AG09319 (cell line): Measurements from ENCODE around the gene CNOT6L.

ENCODE experiments used
- DNase-seq: peaks from one replicate; pipeline ENCODE4 v3.0.0-alpha.2; 2010; ENCODE audit warnings: low read depth; ENCODE audit errors: extremely low read depth
- TF ChIP-seq, protein P1 (sequence below): IDR thresholded peaks from 2 replicates; pipeline ENCODE4 v1.5.1; 2011; ENCODE audit warnings: low read depth, mild to moderate bottlenecking, inconsistent platforms, low read length, moderate library complexity

Gene CNOT6L

GRCh38 chr4:77854431-77855111 lies 35.4 kb upstream of the CNOT6L start:
- DNase-seq = no peak
- TF ChIP-seq, protein P1, sequence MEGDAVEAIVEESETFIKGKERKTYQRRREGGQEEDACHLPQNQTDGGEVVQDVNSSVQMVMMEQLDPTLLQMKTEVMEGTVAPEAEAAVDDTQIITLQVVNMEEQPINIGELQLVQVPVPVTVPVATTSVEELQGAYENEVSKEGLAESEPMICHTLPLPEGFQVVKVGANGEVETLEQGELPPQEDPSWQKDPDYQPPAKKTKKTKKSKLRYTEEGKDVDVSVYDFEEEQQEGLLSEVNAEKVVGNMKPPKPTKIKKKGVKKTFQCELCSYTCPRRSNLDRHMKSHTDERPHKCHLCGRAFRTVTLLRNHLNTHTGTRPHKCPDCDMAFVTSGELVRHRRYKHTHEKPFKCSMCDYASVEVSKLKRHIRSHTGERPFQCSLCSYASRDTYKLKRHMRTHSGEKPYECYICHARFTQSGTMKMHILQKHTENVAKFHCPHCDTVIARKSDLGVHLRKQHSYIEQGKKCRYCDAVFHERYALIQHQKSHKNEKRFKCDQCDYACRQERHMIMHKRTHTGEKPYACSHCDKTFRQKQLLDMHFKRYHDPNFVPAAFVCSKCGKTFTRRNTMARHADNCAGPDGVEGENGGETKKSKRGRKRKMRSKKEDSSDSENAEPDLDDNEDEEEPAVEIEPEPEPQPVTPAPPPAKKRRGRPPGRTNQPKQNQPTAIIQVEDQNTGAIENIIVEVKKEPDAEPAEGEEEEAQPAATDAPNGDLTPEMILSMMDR = no peak

GRCh38 chr4:77852892-77853495 lies 33.8 kb upstream of the CNOT6L start:
- no peak for DNase-seq
- TF ChIP-seq, protein P1 = no peak

DNA sequence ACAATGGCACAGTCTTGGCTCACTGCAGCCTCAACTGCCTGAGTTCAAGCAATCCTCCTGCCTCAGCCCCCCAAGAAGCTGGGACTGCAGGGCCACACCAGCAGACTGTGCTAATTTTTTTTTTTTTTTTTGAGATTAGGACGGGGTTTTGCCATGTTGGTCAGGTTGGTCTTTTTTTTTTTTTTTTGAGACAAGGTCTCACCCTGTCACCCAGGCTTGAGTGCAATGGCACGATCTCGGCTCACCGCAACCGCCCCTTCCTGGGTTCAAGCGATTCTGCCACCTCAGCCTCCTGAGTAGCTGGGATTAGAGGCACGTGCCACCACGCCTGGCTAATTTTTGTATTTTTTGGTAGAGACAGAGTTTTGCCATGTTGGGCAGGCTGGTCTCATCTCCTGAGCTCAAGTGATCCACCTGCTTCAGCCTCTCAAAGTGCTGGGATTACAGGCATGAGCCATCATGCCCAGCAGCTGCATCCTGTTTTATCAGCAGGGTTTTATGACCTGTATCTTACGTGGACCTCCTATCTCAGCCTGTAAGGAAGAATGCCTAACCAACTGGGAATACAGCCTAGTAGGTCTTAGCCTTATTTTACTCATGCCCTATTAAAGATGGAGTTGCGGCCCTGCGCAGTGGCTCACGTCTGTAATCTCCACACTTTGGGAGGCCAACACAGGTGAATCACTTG lies 30.3 kb upstream of the CNOT6L start:
- DNase-seq = no peak

DNA sequence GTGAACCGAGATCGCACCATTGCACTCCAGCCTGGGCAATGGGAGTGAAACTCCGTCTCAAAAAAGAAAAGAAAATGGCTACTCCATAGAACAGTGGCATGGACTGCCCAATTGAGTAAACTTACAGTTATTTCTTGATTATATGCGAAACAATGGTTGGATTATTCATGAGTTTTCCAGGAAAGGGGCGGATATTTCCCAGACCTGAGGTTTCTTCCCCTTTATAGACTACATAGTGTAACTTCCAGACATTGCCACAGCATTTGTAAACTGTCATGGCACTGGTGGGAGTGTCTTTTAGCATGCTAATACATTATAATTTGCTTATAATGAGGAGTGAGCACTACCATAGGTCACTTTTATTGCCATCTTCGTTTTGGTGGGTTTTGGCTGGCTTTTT lies 29.3 kb upstream of the CNOT6L start:
- DNase-seq = no peak
- TF ChIP-seq, protein P1 = no peak

More for the DNA sequence above, 30.3 kb upstream of the CNOT6L start:
- TF ChIP-seq, protein P1 = no peak

DNA sequence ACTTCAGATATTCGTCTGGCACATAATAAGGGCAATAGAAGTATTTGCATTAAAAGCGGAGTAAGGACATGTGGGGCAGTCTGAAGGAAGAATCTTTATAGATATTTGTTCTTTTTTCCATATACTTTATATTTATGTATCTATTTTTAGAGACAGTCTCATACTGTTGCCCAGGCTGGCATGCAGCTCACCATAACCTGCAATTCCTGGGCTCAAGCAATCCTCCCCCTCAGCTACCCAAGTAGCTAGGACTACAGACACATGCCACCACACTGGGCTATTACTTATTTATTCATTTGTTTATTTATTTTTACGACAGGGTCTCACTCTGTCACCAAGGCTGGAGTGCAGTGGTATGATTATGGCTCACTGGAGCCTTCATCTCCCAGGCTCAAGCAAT lies 26.8 kb upstream of the CNOT6L start:
- no peak for DNase-seq
- TF ChIP-seq, protein P1 = no peak

GRCh38 chr4:77845400-77845799 lies 26.2 kb upstream of the CNOT6L start:
- no peak for DNase-seq
- TF ChIP-seq, protein P1 = no peak

- TF ChIP-seq, protein P1 = no peak
- DNase-seq = no peak
Observed at GRCh38 chr4:77844363-77844762, 25.2 kb upstream of the CNOT6L start.
